RWPE2 (cell line): ENCODE data around the gene SLC16A10.

Experiments
- ATAC-seq: fragments of 200-7000 bp; cut with Tn5 transposase; 3 replicates; pipeline ENCODE4 v1.9.1; 2021; ENCODE audit warnings: low read depth
- DNase-seq: peaks from one replicate; pipeline ENCODE4 v3.0.0-alpha.2; 2020; ENCODE audit warnings: low spot score
- H3K27ac ChIP-seq: fragments of 450-650 bp; 2 replicates; pipeline ENCODE4 v1.5.1; 2017; ENCODE audit warnings: mild to moderate bottlenecking; ENCODE audit not compliant: poor library complexity, severe bottlenecking
- H3K27me3 ChIP-seq: fragments of 250-450 bp; sonication (Bioruptor Pico); 2 replicates; pipeline ENCODE4 v1.5.1; 2021; ENCODE audit warnings: mild to moderate bottlenecking, moderate library complexity; ENCODE audit not compliant: insufficient read depth, poor library complexity, severe bottlenecking
- H3K36me3 ChIP-seq: fragments of 250-450 bp; sonication (Bioruptor Pico); 2 replicates; pipeline ENCODE4 v1.5.1; 2020; ENCODE audit warnings: low read depth, mild to moderate bottlenecking, moderate library complexity
- H3K4me1 ChIP-seq: fragments of 250-450 bp; sonication (Bioruptor Pico); 2 replicates; pipeline ENCODE4 v1.5.1; 2021; ENCODE audit warnings: mild to moderate bottlenecking, moderate library complexity; ENCODE audit not compliant: insufficient read depth, poor library complexity, severe bottlenecking
- H3K4me3 ChIP-seq: fragments of 250-450 bp; sonication (Bioruptor Pico); 2 replicates; pipeline ENCODE4 v1.5.1; 2021; ENCODE audit warnings: mild to moderate bottlenecking, moderate library complexity; ENCODE audit not compliant: severe bottlenecking
- H3K9me3 ChIP-seq: fragments of 250-450 bp; sonication (Bioruptor Pico); 2 replicates; pipeline ENCODE4 v1.5.1; 2021; ENCODE audit warnings: mild to moderate bottlenecking, moderate library complexity; ENCODE audit not compliant: severe bottlenecking
- CTCF ChIP-seq: fragments of 450-650 bp; IDR thresholded peaks from one replicate; pipeline ENCODE4 v1.5.1; 2017; ENCODE audit warnings: mild to moderate bottlenecking, moderate library complexity; ENCODE audit not compliant: poor library complexity, severe bottlenecking

Gene SLC16A10

DNA sequence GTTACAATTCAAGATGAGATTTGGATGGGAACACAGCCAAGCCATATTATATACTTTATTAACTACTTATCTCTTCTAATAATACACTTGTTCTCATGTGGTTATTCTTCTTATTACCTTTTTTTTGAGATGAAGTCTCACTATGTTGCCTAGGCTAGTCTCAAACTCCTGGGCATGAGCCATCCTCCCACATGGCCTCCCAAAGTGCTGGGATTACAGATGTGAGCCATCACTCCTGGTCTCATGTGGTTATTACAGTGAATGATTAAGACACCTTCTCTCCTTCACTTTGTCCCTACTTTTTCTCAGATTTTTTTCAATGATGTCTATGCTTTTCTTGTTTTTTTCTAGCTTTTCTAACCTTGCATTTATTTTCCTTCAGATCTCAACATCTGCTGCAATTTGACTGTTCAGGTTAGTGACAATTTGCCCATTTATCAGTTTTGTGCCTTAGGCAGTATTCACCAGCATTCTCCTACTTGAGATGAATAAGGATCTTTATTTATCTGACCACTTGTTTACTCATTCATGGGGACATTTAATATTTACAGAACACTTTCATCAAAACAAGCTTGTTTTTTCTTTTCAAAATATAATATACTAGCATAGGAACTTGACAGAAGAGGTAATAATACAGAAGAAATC lies 105.7 kb downstream of the SLC16A10 start:
- DNase-seq: no peak
- Histone ChIP-seq H3K9me3 (no peaks in the 10 kb centered on the region), H3K27ac (no peak overlapping the region), H3K4me3 (no peak overlapping the region), H3K36me3 (no peaks in the 10 kb centered on the region), H3K27me3 (no peaks in the 10 kb centered on the region), H3K4me1 (no peaks in the 10 kb centered on the region)
- no peak for ATAC-seq
- TF ChIP-seq CTCF: no peak

- Histone ChIP-seq H3K36me3 (no peaks in the 10 kb centered on the region), H3K9me3 (no peaks in the 10 kb centered on the region), H3K4me1 (no peaks in the 10 kb centered on the region), H3K4me3 (no peak overlapping the region), H3K27ac (no peak overlapping the region), H3K27me3 (no peaks in the 10 kb centered on the region)
- TF ChIP-seq CTCF: no peak
- no peak for DNase-seq
- no peak for ATAC-seq
Observed at GRCh38 chr6:111195656-111196055, 108.4 kb downstream of the SLC16A10 start.

- Histone ChIP-seq H3K36me3 (no peaks in the 10 kb centered on the region), H3K27me3 (no peaks in the 10 kb centered on the region), H3K27ac (no peak overlapping the region), H3K4me3 (no peak overlapping the region), H3K9me3 (no peaks in the 10 kb centered on the region), H3K4me1 (no peaks in the 10 kb centered on the region)
- no peak for ATAC-seq
- no peak for DNase-seq
- TF ChIP-seq CTCF: no peak
Observed at GRCh38 chr6:111198841-111199240, 111.5 kb downstream of the SLC16A10 start.

GRCh38 chr6:111199935-111200334 lies 112.6 kb downstream of the SLC16A10 start:
- no peaks in the 10 kb centered on the region for H3K9me3 ChIP-seq
- no peak for DNase-seq
- no peaks in the 10 kb centered on the region for H3K36me3 ChIP-seq
- no peaks in the 10 kb centered on the region for H3K4me1 ChIP-seq
- no peak for ATAC-seq
- no peak for TF ChIP-seq CTCF
- H3K4me3 ChIP-seq: no peak overlapping the region
- H3K27me3 ChIP-seq: no peaks in the 10 kb centered on the region
- no peak overlapping the region for H3K27ac ChIP-seq
